GM08714 (cell line): ENCODE measurements around the gene MIS18A.
A peak's percentile ranks its signal among the peaks of the same experiment; 100 is the strongest.

ENCODE experiments used
- H3K4me3 ChIP-seq: fragments of 200-500 bp; sonication (Bioruptor generic); 2 replicates; pipeline ENCODE4 v1.5.1; 2014; ENCODE audit warnings: mild to moderate bottlenecking, low read length, inconsistent platforms
- ZNF274 ChIP-seq: IDR thresholded peaks from 2 replicates; pipeline ENCODE4 v1.6.1; 2012; ENCODE audit warnings: mild to moderate bottlenecking, low read depth, low read length

Gene MIS18A

GRCh38 chr21:32278518-32279376 lies at the start of gene MIS18A:
TSS of gene MIS18A (minus strand) at chr21:32279049. CDS start at chr21:32279014, 35 bp downstream.
- TF ChIP-seq ZNF274: no peak
- H3K4me3 ChIP-seq: peak within 1 kb of the TSS; percentile 80

DNA sequence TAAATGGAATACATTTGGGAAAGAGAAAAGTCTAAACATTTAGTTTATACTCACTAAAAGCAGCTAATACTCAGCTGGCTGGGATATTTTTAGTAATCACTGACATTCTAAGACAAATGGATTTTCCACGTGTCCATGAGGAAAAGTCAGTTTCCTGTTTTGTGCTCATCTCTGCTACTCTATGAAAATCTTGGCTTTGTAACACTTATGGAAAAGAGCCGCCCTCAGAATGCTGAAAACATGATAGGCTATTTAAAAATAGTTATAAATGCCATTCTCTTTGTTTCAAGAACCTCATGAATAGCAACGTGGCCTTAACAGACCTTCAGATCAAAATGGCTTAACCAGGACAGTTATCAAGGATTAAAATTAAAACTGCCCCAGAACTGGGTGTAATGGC lies 49.7 kb upstream of the MIS18A start:
- no peak overlapping the region for H3K4me3 ChIP-seq
- no peak for TF ChIP-seq ZNF274

- no peak overlapping the region for H3K4me3 ChIP-seq
- no peak for TF ChIP-seq ZNF274
Observed at GRCh38 chr21:32325706-32326105, 46.9 kb upstream of the MIS18A start.

GRCh38 chr21:32322676-32323075 lies 43.8 kb upstream of the MIS18A start:
- no peak overlapping the region for H3K4me3 ChIP-seq
- TF ChIP-seq ZNF274: no peak

DNA sequence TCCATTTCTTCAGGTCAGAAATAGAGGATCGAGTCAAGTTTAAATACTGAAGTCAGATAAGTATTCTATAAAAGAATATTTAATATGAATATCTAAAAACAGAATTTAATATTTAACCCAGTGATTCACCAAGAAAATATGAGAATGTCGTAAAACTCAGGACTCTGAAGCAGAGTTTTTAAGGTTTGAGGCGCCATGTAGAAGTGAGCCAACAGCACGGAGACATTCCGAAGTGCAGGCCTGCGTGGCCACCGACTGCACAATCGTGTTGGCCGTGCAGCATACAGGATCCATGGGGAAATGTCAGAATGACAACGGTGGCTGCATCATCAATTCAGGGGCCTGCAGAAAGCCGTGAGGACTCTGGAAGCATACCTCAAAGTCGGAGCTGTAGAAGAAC lies 43.3 kb upstream of the MIS18A start:
- TF ChIP-seq ZNF274: no peak
- no peak overlapping the region for H3K4me3 ChIP-seq

DNA sequence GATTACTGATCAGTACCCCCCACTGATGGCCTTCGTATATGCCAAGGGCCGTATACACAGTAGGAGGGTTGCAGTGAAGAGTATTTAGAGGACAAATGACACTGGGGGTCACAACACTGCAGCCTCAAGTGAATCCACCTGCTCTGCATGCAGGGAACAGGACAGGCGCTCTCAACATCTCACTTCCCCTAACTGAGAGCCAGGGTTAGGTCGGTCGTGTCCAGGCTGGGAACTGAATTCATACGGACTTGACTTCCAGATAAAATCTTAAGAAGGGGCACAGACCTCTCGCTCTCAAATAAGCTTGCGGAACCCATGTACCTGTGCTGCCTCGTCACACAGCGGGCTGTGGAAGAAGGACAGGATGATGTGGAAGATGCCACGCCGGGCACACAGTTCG lies 42.6 kb upstream of the MIS18A start:
- no peak for TF ChIP-seq ZNF274

DNA sequence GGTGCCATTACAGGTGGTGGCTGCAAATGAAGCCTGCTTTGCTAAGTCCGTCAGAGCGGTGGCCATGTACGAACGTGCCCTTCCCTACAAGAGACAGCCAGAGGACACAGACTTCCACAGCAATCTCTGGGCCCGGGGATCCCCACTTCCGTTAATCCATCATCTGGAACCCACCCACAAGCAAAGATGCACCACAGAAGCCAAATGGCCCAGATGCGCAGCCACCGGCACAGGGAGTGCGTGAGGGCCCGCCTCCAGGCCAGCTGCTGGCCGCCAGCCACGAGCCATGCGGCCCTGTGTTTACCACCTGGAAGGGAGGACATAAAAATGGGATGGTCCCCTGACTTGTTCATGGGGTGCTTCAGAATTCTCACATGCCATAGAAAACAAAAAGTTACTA lies 41.9 kb upstream of the MIS18A start:
- no peak for TF ChIP-seq ZNF274
- H3K4me3 ChIP-seq: no peak overlapping the region

More for the DNA sequence above, 42.6 kb upstream of the MIS18A start:
- H3K4me3 ChIP-seq: no peak overlapping the region

- no peak for TF ChIP-seq ZNF274
- H3K4me3 ChIP-seq: no peak overlapping the region
Observed at GRCh38 chr21:32320059-32320458, 41.2 kb upstream of the MIS18A start.

GRCh38 chr21:32319012-32319411 lies 40.2 kb upstream of the MIS18A start:
- no peak overlapping the region for H3K4me3 ChIP-seq
- TF ChIP-seq ZNF274: no peak

- H3K4me3 ChIP-seq: no peak overlapping the region
- TF ChIP-seq ZNF274: no peak
Observed at GRCh38 chr21:32317726-32318125, 38.9 kb upstream of the MIS18A start.

GRCh38 chr21:32316361-32317215 lies 37.7 kb upstream of the MIS18A start:
- TF ChIP-seq ZNF274: no peak
- H3K4me3 ChIP-seq: no peak overlapping the region

DNA sequence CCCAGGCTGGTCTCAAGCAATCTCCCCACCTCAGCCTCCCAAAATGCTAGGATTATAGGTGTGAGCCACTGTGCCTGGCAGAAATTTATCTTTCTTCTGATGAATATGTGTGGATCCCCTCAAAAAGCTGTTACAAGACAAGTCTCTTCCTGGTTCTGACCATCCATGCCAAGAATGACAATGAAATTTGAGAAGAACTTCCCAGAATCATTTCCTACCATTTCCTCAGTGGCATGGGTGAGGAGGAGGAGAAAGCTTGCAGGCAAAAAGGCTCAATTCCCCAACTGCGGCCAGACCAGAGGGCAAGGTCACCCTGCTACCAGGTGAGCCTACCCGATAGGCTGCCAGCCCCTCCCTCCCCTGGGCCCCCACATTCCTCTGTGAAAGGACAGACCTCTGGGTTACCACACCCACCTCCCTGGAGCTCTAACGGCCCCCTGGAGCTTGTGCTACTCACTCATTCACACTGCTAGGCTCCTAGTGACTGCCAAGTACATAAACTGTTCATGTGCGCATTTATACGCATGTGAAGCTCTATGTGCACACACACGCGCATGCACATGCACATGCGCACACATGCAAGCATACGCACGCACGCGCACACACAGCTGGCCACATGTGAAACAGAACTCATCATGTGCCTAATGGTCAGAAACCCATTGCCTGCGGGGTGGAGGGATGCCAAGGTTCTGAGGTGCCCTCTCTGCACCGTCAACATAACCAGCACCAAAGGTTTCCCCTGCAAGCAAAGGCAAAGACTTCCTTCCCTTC lies 36.8 kb upstream of the MIS18A start:
- no peak for TF ChIP-seq ZNF274
- no peak overlapping the region for H3K4me3 ChIP-seq

- no peak for TF ChIP-seq ZNF274
- no peak overlapping the region for H3K4me3 ChIP-seq
Observed at GRCh38 chr21:32314806-32315205, 36.0 kb upstream of the MIS18A start.

DNA sequence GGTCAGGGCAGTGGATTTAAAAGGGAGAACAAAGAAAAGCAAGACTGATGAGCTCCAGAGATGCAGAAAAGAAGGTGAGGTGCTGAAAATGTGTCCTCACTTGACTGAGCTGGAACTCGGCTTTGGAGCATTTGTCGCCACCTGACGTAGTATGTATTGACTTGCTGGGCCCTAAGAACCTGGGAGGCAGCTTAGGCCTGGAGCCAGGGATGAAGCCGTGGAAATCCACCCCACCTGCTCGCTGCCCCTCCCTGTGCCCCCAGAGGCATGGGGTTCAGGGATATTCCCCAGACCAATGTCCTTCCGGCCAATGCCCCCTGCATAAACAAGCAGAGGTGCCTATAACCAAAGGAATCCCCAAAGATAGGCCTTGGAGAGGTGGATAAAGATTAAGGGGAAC lies 34.1 kb upstream of the MIS18A start:
- no peak overlapping the region for H3K4me3 ChIP-seq
- TF ChIP-seq ZNF274: no peak

DNA sequence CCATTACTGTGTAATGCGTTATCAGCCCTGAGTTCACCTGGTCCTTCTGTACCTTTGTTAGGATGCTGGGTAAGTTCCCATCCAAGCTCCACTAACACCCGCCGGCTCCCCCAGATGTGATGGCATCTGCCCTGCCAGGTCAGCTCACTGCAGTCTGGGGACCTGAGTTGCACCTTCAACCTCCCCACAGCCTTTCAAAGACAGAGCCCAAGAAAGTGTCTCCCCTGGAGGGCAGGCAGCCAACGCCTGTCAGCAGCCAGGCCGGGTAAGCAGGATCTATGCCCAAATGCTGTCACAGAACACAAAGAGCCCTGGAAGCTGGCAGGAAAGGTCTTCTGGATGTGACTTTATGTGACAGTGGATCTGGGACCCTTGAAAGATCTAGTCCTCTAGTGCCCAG lies 33.5 kb upstream of the MIS18A start:
- H3K4me3 ChIP-seq: no peak overlapping the region
- TF ChIP-seq ZNF274: no peak
